ENCODE data around the gene CCSER1. TPM values are rescaled to one million over a fixed set of nuclear protein-coding genes. Genes with fewer than 3 reads are reported as not detected.

CCSER1 gene
- total RNA-seq, 1 donor from 2014 or later: 14.7 TPM

Other genes with a start within 250 kb of the CCSER1 start
- gene MMRN1, start 232.5 kb upstream of the CCSER1 start, total RNA-seq (ENCODE audit: insufficient read depth, low replicate concordance): 17.8 TPM